ENCODE results near the gene PRKCE. TPM values are rescaled to one million over a fixed set of nuclear protein-coding genes. Genes with fewer than 3 reads are reported as not detected.

PRKCE gene
- total RNA-seq, 2 experiments from 2014 or later, result 24.9 to 26.2 TPM

DNA sequence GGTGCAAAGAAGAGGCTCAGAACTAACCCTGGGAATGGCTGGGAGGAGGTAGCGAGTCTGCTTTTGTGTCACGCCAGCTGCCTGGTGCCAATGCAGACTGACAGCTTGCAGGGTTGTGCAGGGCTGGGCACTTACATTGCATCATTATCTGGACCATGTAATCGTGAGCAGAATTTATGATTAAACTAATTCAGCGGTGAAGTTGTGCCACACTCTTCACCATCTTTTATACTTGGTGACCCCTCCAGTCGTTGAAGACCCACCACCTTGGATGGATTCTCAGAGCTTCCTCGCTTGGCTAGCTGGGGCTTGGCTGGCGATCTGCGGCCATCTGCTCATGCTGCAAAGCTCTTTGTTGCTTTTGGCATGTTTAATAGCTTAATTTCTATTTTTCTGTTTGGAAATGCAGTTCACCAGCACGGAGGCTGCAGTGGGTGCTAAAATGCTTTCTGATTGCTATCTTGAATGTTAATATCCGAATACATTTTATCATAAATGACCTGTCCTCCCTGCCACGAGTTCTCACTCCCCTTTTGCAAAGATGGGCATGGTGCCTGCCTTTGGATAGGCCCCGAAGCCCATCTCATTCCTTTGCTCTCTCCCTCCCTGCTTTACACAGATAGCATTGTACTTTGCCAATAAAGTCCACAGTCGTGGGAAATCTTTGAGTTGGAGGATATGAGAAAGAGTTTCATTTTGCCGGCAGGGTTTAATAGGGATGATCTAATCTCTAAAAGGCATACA is 188.2 kb downstream of the PRKCE start:
- POLR2A ChIA-PET, result no interaction called here
- H3K36me3 Mint-ChIP-seq (ENCODE audit: low read depth), result no peaks in the 10 kb centered on the region
- Histone ChIP-seq H3K4me3 (ENCODE audit: low read length) (no peak overlapping the region), H3K9me3 (ENCODE audit: control insufficient read depth in 1 of 2, insufficient read depth in 1 of 2, low read length in 2 of 2) (no peaks in the 10 kb centered on the region), H3K36me3 (ENCODE audit: insufficient read depth, low read length) (no peaks in the 10 kb centered on the region), H3K27me3 (ENCODE audit: control insufficient read depth in 1 of 2, insufficient read depth in 2 of 2, low read length in 2 of 2) (no peaks in the 10 kb centered on the region), H3K27ac (ENCODE audit: low read depth in 1 of 2, low read length in 2 of 2) (no peak overlapping the region), H3K4me1 (ENCODE audit: insufficient read depth, low read length) (no peaks in the 10 kb centered on the region)
- H3K9me3 Mint-ChIP-seq, result no peaks in the 10 kb centered on the region
- H3K4me3 Mint-ChIP-seq, result no peak overlapping the region
- H3K27ac Mint-ChIP-seq, result no peak overlapping the region
- H3K4me1 Mint-ChIP-seq (ENCODE audit: low read depth), result peaks cover 14% of the 10 kb centered on the region
- CTCF ChIA-PET, result no interaction called here
- TF ChIP-seq, protein P1, sequence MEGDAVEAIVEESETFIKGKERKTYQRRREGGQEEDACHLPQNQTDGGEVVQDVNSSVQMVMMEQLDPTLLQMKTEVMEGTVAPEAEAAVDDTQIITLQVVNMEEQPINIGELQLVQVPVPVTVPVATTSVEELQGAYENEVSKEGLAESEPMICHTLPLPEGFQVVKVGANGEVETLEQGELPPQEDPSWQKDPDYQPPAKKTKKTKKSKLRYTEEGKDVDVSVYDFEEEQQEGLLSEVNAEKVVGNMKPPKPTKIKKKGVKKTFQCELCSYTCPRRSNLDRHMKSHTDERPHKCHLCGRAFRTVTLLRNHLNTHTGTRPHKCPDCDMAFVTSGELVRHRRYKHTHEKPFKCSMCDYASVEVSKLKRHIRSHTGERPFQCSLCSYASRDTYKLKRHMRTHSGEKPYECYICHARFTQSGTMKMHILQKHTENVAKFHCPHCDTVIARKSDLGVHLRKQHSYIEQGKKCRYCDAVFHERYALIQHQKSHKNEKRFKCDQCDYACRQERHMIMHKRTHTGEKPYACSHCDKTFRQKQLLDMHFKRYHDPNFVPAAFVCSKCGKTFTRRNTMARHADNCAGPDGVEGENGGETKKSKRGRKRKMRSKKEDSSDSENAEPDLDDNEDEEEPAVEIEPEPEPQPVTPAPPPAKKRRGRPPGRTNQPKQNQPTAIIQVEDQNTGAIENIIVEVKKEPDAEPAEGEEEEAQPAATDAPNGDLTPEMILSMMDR (IDR thresholded peaks at IDR 0.05), result no peak
- DNase-seq (no peak), ATAC-seq (ENCODE audit: poor library complexity) (no peak)
- H3K27me3 Mint-ChIP-seq, result no peaks in the 10 kb centered on the region
- intact Hi-C loops (cut with DNase I, micrococcal nuclease), result no loop called here

DNA sequence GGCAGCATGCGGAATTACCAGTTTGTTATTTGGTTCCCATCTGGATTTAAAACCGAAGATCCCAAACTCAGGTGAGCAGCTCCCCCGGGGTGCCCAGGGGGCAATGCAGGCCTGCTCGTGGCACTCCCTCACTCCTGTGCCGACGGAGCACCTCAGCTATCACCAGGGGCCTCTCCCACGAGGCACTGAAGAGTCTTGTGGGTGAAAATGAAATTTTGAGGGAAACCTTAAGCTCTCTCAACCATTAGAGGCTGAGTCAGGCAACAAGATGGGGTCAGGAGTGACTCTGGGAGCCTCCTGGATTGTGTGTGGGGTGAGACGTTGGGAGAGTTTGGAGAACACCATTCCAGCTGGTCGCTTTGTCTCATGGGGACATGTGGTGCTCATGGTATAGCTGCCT is 189.0 kb downstream of the PRKCE start:
- POLR2A ChIA-PET, result no interaction called here

DNA sequence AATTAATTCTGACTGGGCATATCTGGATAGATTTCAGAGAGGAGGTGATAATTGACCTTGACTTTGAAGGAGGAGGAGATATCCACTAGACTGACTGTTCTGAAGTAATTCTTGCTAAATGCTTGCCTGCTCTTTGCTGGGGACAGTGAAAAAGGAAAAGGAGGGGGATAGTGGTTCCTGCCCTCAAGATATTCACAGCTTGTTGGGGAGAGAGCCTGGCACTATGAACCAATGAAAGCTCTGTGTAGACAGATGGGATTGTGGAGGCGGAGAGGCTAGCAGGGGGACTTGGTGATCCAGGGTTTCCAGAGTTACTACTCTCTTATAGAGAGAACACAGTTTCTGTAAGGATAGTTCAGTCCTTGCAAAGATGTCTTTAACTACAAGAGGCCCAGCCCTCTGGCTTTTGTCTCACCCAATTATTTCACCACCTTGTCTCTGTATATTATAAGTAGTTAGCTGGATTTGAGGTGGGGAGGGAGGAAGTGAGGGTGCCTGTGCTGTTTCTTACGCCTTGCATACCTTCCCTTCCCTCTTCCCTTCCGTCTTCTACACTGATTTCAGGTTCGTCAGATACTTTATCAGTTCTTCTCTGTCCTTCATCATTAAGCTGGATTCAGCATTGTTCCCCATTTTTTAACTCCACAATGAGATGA is 190.4 kb downstream of the PRKCE start:
- Mint-ChIP-seq H3K27ac (no peak overlapping the region), H3K9me3 (no peaks in the 10 kb centered on the region), H3K4me3 (no peak overlapping the region), H3K27me3 (no peaks in the 10 kb centered on the region), H3K4me1 (ENCODE audit: low read depth) (peaks cover 14% of the 10 kb centered on the region), H3K36me3 (ENCODE audit: low read depth) (peaks cover 9% of the 10 kb centered on the region)
- no peak for DNase-seq
- no peaks in the 10 kb centered on the region for H3K36me3 ChIP-seq (ENCODE audit: insufficient read depth, low read length)
- H3K4me1 ChIP-seq (ENCODE audit: insufficient read depth, low read length), result no peaks in the 10 kb centered on the region
- H3K4me3 ChIP-seq (ENCODE audit: low read length), result no peak overlapping the region
- CTCF ChIA-PET, result no interaction called here
- intact Hi-C loops (cut with DNase I, micrococcal nuclease), result no loop called here
- H3K9me3 ChIP-seq (ENCODE audit: control insufficient read depth in 1 of 2, insufficient read depth in 1 of 2, low read length in 2 of 2), result no peaks in the 10 kb centered on the region
- TF ChIP-seq, protein P1 (IDR thresholded peaks at IDR 0.05), result no peak
- POLR2A ChIA-PET, result no interaction called here
- no peak overlapping the region for H3K27ac ChIP-seq (ENCODE audit: low read depth in 1 of 2, low read length in 2 of 2)
- no peak for ATAC-seq (ENCODE audit: poor library complexity)
- no peaks in the 10 kb centered on the region for H3K27me3 ChIP-seq (ENCODE audit: control insufficient read depth in 1 of 2, insufficient read depth in 2 of 2, low read length in 2 of 2)

More for the DNA sequence above, 189.0 kb downstream of the PRKCE start:
- Mint-ChIP-seq H3K27me3 (no peaks in the 10 kb centered on the region), H3K4me3 (no peak overlapping the region), H3K4me1 (ENCODE audit: low read depth) (peaks cover 14% of the 10 kb centered on the region), H3K36me3 (ENCODE audit: low read depth) (no peaks in the 10 kb centered on the region), H3K9me3 (no peaks in the 10 kb centered on the region), H3K27ac (no peak overlapping the region)
- intact Hi-C loops (cut with DNase I, micrococcal nuclease), result no loop called here
- ATAC-seq (ENCODE audit: poor library complexity) (no peak), DNase-seq (no peak)
- H3K9me3 ChIP-seq (ENCODE audit: control insufficient read depth in 1 of 2, insufficient read depth in 1 of 2, low read length in 2 of 2), result no peaks in the 10 kb centered on the region
- H3K4me1 ChIP-seq (ENCODE audit: insufficient read depth, low read length), result no peaks in the 10 kb centered on the region
- CTCF ChIA-PET, result no interaction called here
- H3K27ac ChIP-seq (ENCODE audit: low read depth in 1 of 2, low read length in 2 of 2), result no peak overlapping the region
- TF ChIP-seq, protein P1 (IDR thresholded peaks at IDR 0.05), result no peak
- no peaks in the 10 kb centered on the region for H3K27me3 ChIP-seq (ENCODE audit: control insufficient read depth in 1 of 2, insufficient read depth in 2 of 2, low read length in 2 of 2)
- H3K36me3 ChIP-seq (ENCODE audit: insufficient read depth, low read length), result no peaks in the 10 kb centered on the region
- H3K4me3 ChIP-seq (ENCODE audit: low read length), result no peak overlapping the region
